ENCODE measurements around the gene ZAR1L.

DNA sequence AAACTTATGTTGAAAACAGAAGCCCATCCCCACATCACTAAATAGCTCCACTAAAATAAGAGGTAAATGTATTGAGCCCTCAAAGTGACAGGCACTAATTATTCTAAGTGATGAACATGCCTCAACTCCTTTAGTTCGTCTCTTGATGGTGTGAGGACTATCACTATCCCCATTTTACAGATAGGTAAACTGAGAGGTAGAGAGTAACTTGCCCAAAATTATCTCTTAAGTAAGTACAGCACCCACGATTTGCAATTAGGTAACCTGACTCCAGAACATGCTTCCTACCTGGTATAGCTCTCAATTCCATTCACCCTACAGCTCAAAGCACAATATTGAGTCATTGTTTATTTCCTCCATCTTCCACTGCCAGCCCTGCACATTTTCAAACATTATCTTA lies 12.7 kb downstream of the ZAR1L start:
- TF ChIP-seq, protein P1, sequence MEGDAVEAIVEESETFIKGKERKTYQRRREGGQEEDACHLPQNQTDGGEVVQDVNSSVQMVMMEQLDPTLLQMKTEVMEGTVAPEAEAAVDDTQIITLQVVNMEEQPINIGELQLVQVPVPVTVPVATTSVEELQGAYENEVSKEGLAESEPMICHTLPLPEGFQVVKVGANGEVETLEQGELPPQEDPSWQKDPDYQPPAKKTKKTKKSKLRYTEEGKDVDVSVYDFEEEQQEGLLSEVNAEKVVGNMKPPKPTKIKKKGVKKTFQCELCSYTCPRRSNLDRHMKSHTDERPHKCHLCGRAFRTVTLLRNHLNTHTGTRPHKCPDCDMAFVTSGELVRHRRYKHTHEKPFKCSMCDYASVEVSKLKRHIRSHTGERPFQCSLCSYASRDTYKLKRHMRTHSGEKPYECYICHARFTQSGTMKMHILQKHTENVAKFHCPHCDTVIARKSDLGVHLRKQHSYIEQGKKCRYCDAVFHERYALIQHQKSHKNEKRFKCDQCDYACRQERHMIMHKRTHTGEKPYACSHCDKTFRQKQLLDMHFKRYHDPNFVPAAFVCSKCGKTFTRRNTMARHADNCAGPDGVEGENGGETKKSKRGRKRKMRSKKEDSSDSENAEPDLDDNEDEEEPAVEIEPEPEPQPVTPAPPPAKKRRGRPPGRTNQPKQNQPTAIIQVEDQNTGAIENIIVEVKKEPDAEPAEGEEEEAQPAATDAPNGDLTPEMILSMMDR (conservative IDR thresholded peaks at IDR 0.05; ENCODE audit: low read depth, low read length), result no peak
- TF ChIP-seq CHD1 (IDR thresholded peaks at IDR 0.05; ENCODE audit: low read depth, low read length) (no peak), POLR2A (IDR thresholded peaks at IDR 0.05; ENCODE audit: low read depth, low read length) (no peak), BHLHE40 (IDR thresholded peaks at IDR 0.05; ENCODE audit: low read depth, low read length) (no peak), RAD21 (IDR thresholded peaks at IDR 0.05; ENCODE audit: low read length) (no peak)
